Stimulated activated CD4-positive, alpha-beta T cell treated with anti-CD3 and anti-CD28 coated beads, Interleukin-2, amount 100 ng/mL, for 4 hours (primary cell): Measurements from ENCODE around the gene MEMO1.
"Not testable (repeated sequence)": the region's sequence is repeated elsewhere in the genome, so short reads cannot be mapped to it uniquely, and the experiment has no call there.

Source experiments
- DNase-seq: peaks from one replicate; pipeline ENCODE4 v3.0.0-alpha.2; 2020; ENCODE audit warnings: low read depth

MEMO1 gene

GRCh38 chr2:31907491-31907890 is 103.3 kb downstream of the MEMO1 start:
- DNase-seq, result not testable (repeated sequence)

GRCh38 chr2:31903109-31903780 is 107.6 kb downstream of the MEMO1 start:
- no peak for DNase-seq

- no peak for DNase-seq
Observed at GRCh38 chr2:31901900-31902299, 108.9 kb downstream of the MEMO1 start.

DNA sequence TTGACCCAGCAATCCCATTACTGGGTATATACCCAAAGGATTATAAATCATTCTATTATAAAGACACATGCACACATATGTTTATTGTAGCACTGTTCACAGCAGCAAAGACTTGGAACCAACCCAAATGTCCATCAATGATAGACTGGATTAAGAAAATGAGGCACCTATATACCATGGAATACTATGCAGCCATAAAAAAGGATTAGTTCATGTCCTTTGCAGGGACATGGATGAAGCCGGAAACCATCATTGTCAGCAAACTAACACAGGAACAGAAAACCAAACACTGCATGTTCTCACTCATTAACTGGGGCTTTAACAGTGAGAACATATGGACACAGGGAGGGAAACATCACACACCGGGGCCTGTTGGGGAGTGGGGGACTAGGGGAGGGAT is 110.7 kb downstream of the MEMO1 start:
- DNase-seq, result not testable (repeated sequence)

GRCh38 chr2:31898346-31898745 is 112.5 kb downstream of the MEMO1 start:
- DNase-seq, result not testable (repeated sequence)

- not testable (repeated sequence) for DNase-seq
Observed at GRCh38 chr2:31897340-31897739, 113.5 kb downstream of the MEMO1 start.

DNA sequence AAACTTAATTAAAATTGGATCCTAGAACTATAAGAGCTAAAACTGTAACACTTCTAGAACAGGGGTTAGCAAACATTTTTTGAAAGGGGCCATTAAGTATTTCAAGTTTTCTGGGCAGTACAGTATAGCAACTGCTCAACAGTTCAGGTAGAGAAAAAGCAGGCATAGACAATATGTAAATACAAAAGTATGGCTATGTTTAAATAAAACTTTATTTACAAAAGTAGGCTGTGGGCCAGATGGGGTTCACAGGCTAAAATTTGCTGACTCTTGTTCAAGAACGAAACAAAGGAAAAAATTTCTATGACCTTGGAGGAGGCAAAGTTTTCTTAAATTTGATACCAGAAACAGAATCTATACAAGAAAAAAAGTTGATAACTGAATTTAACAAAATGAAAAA is 114.5 kb downstream of the MEMO1 start:
- no peak for DNase-seq

GRCh38 chr2:31894656-31895055 is 116.2 kb downstream of the MEMO1 start:
- no peak for DNase-seq

DNA sequence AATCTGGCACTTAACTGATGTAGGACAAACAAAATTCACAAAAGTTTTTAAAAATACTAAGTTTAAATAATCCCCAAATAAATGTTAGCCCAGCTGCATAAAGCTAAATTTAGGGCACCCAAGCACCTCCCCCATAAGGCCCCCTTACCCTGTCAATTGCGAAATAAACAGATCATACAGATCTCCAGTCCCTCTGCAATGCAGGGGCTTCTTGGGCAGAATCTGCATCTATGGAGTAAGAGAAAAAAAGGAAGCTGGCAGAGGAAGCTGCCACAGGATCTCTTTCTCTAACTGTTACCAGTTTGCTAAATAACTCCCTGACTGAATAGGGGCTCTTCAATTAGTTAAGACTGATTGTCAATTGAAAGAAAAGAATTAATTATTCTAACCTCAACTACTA is 117.7 kb downstream of the MEMO1 start:
- no peak for DNase-seq

DNA sequence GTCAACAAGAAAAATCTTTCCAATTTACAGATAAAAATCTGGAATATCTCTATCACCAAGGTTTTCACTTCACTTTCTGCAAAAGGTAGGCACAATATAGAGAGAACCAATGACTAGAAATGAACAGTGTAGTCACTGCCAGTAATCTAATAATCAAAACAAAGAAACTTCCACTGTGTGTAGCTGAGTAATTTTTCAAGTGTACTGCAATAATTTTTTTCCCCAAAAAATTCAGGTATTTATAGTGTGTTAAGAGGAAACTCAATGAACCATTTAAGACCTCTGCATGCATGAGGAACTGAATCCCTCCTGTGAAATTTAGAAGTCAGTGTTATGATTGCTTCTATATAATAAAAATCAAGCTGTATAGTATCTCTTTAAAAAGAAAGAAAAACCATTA is 121.8 kb downstream of the MEMO1 start:
- no peak for DNase-seq

GRCh38 chr2:31888550-31888949 is 122.3 kb downstream of the MEMO1 start:
- DNase-seq, result no peak

DNA sequence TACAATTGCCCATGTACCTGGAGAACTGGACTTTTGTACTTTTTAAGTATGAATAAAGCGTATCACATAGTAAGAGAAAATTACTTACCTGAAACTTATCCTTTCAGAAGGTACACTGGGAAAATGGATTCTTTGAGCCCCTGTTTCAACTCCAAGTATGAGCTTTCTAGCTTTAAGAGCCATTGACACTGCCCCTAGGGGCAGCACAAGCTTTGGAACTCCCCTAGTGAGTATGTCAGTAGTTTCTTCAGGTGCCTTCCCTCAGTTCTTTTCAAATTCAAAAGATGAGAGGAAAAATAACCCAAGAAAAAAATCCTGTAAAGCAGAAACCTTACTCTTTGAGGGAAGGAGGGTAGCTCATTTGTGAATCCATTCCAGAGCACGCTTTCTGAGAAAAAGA is 124.1 kb downstream of the MEMO1 start:
- no peak for DNase-seq

DNA sequence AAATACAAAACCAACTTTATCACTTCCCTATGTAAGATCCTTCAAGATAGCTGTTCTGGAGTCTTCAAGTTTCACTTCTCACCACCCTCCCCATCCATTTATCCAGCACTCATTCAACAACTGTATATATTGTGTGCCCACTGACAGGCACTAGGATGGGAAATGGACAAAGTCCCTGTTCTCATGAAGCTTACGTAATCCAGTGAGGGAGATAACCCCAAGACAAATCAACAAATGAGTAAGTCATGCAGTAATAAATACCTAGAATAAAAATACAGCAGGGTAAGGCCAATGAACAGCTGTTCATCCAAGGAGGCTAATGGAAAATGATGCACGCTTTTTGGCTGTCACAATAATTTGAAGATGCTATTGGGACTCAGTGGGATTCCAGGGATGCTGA is 133.8 kb downstream of the MEMO1 start:
- DNase-seq, result no peak

GRCh38 chr2:31874071-31874470 is 136.7 kb downstream of the MEMO1 start:
- no peak for DNase-seq

GRCh38 chr2:31865215-31865614 is 145.6 kb downstream of the MEMO1 start:
- no peak for DNase-seq

- no peak for DNase-seq
Observed at GRCh38 chr2:31863867-31864266, 146.9 kb downstream of the MEMO1 start.

DNA sequence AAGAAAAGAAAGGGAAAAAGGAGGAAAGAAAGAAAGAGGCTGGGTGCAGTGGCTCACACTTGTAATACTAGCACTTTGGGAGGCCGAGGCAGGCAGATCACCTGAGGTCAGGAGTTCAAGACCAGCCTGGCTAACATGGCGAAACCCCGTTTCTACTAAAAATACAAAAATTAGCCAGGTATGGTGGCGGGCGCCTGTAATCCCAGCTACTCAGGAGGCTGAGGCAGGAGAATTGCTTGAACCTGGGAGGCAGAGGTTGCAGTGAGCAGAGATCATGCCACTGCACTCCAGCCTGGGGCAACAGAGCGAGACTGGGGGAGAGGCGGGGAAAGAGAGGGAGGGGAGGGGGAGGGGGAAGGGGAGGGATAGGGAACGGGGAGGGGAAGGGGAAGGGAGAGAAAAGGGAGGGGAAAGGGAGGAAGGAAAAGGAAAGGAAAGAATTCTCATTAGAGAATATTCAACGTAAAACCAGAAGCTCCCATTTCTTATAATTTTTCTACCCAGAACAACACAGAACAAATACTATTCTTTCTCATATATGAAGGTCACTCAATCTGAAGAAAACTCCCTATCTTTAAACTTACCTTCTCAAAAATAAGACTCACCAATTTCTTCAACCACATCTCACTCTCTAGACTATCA is 147.7 kb downstream of the MEMO1 start:
- DNase-seq, result not testable (repeated sequence)

DNA sequence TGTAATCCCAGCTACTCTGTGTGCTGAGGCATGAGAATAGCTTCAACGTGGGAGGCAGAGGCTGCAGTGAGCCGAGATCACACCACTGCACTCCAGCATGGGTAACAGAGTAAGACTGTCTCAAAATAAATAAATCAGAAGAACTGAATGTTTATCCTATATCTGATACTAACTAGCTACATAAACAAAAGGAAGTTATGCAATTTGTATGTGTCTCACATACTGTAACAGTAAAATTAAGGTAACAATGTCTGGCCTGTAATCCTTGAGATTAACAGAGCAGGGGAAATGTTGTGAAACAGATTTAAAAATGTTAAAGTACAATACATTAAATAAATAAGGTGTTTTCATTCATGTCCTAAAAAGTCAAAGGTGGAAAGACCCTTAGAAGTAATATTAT is 150.8 kb downstream of the MEMO1 start:
- DNase-seq, result no peak

DNA sequence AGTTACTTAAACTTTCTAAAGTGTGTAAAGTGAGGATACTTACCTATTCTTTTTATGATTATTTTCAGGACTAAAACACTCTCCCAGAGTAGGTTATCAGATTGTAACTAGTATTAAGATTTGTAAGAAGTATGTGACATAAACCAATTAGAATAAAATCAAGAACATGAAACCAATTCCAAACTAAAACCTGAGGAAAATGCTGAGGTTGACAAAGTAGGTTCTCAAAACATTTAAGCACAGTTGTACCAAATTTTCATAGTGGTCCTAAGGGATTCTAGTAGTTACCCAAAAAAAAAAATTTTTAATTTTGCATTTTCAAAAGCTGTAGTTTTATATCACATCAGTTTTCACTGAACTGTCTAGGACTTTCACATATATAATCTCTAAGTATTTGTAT is 157.3 kb downstream of the MEMO1 start:
- DNase-seq, result no peak

DNA sequence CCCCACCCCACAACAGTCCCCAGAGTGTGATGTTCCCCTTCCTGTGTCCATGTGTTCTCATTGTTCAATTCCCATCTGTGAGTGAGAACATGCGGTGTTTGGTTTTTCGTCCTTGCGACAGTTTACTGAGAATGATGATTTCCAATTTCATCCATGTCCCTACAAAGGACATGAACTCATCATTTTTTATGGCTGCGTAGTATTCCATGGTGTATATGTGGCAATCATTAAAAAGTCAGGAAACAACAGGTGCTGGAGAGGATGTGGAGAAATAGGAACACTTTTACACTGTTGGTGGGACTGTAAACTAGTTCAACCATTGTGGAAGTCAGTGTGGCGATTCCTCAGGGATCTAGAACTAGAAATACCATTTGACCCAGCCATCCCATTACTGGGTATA is 168.7 kb downstream of the MEMO1 start:
- not testable (repeated sequence) for DNase-seq

- DNase-seq, result no peak
Observed at GRCh38 chr2:31835450-31835849, 175.4 kb downstream of the MEMO1 start.

DNA sequence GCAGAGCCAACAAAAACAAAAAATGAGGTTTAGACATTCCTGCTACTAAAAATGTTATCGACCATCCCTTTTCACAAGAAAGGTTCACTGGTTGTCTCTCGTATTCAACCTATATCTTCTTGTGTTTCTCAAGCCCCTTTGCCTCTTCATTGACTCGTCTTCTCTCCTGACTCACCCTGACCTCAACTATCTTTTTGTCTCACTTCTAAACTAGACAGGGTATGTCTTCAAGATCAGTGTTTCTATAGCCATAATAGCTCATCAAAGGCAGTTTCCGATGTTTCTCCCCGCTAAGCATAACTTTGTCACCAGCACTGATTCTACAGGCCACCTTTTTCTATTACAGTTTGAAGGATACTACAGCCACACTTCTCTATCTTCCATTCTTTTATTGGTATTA is 178.4 kb downstream of the MEMO1 start:
- DNase-seq, result no peak

GRCh38 chr2:31831585-31831984 is 179.2 kb downstream of the MEMO1 start:
- DNase-seq, result no peak

- no peak for DNase-seq
Observed at GRCh38 chr2:31828891-31829290, 181.9 kb downstream of the MEMO1 start.
